ENCODE data around the gene JUNB.

JUNB gene

GRCh38 chr19:12791345-12792050 lies at the start of gene JUNB:
TSS of gene JUNB (plus strand) at chr19:12791486. CDS start at chr19:12791772, 286 bp downstream.
- peak; percentile 96 for DNase-seq (ENCODE audit: low spot score)

DNA sequence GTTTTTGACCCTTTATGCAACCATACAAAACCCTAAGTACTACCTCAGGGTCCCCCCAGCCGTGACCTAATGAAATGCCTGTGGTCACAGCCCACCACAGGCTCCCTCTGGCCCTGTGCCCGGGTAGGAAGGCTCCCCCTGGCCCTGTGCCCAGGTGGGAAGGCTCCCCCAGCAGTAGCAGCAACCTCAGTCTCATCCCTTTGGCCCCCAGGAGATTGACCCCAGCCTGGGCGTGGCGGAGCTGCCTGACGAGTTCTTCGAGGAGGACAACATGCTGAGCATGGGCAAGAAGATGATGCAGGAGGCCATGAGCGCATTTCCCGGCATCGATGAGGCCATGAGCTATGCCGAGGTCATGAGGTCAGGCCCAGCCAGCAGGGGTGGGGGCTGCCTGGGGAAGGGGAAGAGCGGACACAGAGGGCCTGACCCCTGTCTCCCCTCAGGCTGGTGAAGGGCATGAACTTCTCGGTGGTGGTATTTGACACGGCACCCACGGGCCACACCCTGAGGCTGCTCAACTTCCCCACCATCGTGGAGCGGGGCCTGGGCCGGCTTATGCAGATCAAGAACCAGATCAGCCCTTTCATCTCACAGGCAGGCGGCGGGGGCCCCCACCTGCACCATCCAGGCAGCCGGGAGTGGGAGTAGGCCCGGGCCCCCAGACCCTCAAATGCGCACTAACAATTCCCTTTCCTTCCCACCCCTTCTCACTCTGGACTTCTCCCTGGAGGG lies 46.0 kb upstream of the JUNB start:
- DNase-seq (ENCODE audit: low spot score), result no peak

DNA sequence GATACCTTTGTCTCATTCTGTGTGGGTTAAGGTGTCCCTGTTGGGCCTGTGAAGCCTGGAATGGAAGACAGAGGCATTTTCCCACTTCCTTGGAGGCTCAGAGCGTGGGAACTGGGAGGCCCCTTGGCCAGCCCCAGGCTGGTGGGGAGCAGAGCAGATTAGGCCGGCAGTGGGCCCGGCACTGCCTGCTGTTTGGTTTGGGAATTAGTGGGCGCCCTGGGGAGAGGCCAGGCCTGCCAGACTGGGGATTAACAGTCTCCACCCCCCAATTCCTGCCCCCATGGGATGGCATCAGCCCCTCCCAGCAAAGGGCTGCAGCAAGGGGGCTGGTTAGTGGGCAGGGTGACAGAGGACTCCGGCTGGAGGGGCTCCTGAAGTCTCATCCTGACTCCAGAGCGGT lies 42.8 kb upstream of the JUNB start:
- DNase-seq (ENCODE audit: low spot score), result no peak

DNA sequence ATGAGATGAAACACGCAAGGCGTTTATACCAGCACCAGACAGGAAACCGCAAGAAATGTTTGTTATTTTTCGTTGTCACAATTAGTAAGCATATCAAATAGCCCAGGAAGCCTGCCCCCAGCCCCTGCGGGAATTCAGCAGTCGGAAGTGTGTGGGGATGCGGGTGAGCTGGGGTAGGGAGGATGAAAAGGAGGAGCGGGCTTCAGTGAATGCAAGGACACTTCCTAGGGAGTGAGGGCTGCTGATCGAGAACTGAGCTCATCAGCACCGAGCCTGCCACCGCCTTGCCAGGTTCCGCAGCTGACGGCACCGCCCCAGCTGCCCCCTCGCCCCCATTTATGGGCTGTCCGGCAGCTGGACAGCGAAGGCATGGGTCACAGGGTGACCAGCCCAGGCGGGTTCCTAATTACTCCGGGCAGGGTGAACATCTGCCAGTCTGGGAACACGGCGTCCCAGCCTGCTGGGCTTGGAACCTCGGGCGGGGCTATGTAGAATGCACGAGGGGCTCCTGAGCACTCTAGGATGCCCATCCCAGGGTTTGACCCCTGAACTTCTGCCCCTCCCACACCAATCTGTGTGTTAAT lies 41.3 kb upstream of the JUNB start:
- DNase-seq (ENCODE audit: low spot score), result no peak

DNA sequence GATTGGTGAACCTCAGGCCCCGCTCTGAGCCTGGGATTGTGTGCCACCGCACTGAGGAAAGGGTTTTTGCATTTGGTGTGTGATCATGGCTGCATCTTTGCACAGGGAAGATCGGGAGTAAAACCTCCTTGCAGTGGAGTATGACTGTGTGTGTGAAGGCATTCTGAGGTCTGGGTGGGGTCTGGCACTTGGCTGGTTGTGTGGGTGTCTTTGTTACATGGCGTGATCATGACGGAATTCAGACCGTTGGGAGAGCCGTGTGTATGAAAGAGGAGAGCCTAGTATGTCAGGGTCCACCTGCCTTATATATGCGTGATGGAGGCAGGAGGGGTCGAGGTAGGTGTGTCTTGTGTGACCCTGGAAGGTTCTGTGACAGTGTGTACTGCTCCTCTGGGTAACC lies 40.4 kb upstream of the JUNB start:
- no peak for DNase-seq (ENCODE audit: low spot score)

- no peak for DNase-seq (ENCODE audit: low spot score)
Observed at GRCh38 chr19:12751635-12752034, 39.7 kb upstream of the JUNB start, which contains the start of gene BEST2. TSS of gene BEST2 (plus strand) at chr19:12751791. CDS start at chr19:12752593, 802 bp downstream.

- no peak for DNase-seq (ENCODE audit: low spot score)
Observed at GRCh38 chr19:12752056-12752781, 39.1 kb upstream of the JUNB start.

DNA sequence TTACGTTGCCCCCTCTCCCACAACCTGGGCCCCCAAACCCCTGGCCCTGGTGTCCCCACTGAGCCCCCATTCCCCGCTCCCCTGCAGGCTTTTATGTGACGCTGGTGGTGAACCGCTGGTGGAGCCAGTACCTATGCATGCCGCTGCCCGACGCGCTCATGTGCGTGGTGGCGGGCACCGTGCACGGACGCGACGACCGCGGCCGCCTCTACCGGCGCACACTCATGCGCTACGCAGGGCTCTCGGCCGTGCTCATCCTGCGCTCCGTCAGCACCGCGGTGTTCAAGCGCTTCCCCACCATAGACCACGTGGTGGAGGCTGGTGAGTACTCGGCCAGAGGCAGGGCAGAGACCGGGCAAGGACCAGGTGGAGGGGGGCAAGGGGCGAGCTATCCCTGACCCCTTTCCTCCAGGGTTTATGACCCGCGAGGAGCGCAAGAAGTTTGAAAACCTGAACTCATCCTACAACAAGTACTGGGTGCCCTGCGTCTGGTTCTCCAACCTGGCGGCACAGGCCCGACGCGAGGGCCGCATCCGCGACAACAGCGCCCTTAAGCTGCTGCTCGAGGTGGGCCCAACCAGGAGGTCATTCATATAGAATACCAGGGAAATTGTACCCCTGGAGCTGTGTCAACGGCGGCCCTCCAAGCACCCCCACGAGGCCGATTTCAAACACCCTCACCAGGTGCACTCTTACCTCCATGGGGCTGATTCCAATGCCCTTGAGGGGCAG lies 36.7 kb upstream of the JUNB start:
- no peak for DNase-seq (ENCODE audit: low spot score)

DNA sequence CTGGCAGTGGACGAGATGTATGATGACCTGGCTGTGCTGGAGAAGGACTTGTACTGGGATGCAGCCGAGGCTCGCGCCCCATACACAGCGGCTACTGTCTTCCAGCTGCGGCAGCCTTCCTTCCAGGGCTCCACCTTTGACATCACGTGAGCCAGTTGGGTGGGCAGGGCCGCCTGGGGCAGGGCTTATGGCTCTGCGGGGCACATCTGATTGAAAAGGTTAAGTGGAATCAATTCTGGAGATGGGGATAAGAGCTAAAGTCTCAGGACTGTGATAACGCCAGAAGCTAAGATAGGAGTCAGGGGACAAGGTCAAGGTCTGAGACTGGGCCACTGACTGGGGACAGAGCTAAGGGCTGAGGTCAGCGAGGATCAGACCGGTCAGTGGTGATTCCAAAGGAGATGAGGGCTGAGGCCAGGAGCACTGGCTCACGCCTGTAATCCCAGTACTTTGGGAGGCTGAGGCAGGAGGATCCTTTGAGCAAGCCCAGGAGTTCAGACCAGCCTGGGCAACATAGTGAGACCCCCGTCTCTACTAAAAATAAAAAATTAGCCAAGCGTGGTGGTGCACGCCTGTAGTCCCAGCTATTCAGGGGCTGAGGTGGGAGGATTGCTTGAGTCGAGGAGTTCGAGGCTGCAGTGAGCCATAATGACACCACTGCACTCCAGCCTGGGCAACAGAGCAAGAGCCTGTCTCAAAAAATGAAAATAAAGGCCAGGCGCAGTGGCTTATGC lies 35.0 kb upstream of the JUNB start:
- DNase-seq (ENCODE audit: low spot score), result no peak

DNA sequence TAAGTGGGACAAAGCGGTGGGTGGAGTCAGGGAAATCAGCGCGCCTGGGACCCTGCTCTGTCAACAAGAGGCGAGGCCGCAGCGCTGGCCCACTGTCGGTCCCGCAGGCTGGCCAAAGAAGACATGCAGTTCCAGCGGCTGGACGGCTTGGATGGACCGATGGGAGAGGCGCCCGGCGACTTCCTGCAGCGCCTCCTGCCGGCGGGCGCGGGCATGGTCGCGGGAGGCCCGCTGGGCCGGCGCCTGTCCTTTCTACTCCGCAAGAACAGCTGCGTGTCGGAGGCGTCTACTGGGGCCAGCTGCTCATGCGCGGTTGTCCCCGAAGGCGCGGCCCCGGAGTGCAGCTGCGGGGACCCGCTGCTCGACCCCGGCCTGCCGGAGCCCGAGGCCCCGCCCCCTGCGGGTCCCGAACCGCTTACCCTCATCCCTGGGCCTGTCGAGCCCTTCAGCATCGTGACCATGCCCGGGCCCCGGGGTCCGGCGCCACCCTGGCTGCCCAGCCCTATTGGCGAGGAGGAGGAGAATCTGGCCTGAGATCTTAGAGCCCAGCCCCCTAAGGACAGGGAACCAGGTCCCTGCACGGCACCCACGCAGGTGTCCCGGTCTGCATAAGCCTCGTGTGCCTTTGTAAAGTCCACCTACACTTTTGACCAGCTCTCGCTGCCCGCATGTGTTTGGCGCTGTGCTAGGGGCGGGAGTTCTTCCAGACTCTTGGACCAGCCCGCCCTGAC lies 33.6 kb upstream of the JUNB start:
- DNase-seq (ENCODE audit: low spot score), result peak; percentile 66

GRCh38 chr19:12759686-12760085 lies 31.6 kb upstream of the JUNB start:
- no peak for DNase-seq (ENCODE audit: low spot score)

GRCh38 chr19:12763100-12763499 lies 28.2 kb upstream of the JUNB start:
- no peak for DNase-seq (ENCODE audit: low spot score)

- no peak for DNase-seq (ENCODE audit: low spot score)
Observed at GRCh38 chr19:12764698-12765097, 26.6 kb upstream of the JUNB start.

- DNase-seq (ENCODE audit: low spot score), result no peak
Observed at GRCh38 chr19:12766051-12766521, 25.2 kb upstream of the JUNB start.

GRCh38 chr19:12767150-12767549 lies 24.1 kb upstream of the JUNB start:
- no peak for DNase-seq (ENCODE audit: low spot score)

GRCh38 chr19:12767666-12768065 lies 23.6 kb upstream of the JUNB start:
- no peak for DNase-seq (ENCODE audit: low spot score)

DNA sequence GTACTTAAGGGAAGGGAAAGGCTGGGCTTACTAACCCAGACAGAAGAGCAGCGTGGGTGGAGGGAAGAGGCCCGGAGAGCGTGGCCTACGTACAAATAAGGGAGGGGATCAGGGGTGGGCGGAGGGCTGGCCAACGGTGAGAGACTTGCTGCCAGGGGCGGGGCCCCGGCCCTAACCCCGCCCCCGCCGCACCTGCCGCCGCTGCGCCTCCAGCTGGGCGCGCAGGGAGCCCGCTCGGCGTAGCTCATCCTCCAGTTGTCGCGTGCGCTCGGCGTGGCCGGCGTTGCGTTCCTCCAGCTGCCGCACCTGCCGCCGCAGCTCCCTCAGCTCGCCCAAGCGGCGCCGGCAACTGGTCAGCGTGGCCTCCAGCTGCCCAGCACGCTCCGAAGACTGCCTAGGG lies 21.6 kb upstream of the JUNB start:
- DNase-seq (ENCODE audit: low spot score), result no peak

- DNase-seq (ENCODE audit: low spot score), result no peak
Observed at GRCh38 chr19:12770922-12771321, 20.4 kb upstream of the JUNB start.

GRCh38 chr19:12772323-12772722 lies 19.0 kb upstream of the JUNB start:
- no peak for DNase-seq (ENCODE audit: low spot score)

DNA sequence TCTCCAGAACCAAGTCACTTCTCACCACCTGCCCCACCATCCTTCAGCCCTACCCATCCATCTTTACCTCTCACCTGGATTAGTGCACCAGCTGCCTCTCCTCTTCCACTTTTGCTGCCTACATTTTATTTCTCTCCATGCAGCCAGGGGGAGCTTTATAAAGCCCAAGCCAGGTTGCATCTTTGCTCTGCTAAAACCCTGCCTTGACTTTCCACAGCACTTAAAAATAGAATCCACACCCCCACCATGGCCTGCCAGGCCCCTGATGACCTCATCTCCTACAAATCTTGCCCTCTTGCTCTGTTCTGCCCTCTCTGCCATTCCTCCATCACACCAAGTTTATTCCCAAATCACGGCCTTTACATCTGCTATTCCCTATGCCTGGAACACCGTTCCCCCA lies 17.7 kb upstream of the JUNB start:
- DNase-seq (ENCODE audit: low spot score), result no peak

Measured in LoVo (cell line).